ENCODE data around the gene IRX2.

DNA sequence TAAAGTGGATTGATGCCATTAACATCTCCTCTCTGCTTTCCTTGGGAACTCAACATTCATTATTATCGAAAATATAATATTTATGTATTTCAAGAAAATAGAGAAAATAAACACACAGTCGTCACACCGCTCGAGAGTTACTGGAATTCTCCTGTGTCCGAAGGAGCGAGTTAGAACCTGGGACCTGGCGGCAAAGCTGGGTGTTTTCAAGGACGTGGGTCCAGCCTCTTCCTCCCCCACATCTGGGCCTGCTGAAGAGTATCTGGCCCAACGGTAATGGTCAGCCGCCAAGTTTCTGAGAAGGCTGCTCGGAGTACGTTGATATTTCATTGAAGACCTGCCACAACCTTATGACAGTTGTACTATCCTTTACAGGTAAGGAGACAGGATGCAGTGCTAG, 47.9 kb downstream of the IRX2 start:
- TF ChIP-seq RAD21 (conservative IDR thresholded peaks at IDR 0.05), result no peak
- TF ChIP-seq CTCF (IDR thresholded peaks at IDR 0.05; ENCODE audit: poor library complexity, severe bottlenecking), result no peak
- no peak for TF ChIP-seq EP300 (conservative IDR thresholded peaks at IDR 0.05; ENCODE audit: poor library complexity, severe bottlenecking)
- no peak for TF ChIP-seq REST (IDR thresholded peaks at IDR 0.05; ENCODE audit: borderline replicate concordance)
- TF ChIP-seq POLR2AphosphoS5 (IDR thresholded peaks at IDR 0.05), result no peak
- no peak for TF ChIP-seq EZH2 (IDR thresholded peaks at IDR 0.05; ENCODE audit: borderline replicate concordance, insufficient read depth, low read length, poor library complexity, severe bottlenecking)
- TF ChIP-seq SMC3 (conservative IDR thresholded peaks at IDR 0.05; ENCODE audit: poor library complexity), result no peak
- TF ChIP-seq TAF1 (IDR thresholded peaks at IDR 0.05; ENCODE audit: low read depth), result no peak
- no peak for TF ChIP-seq MXI1 (conservative IDR thresholded peaks at IDR 0.05; ENCODE audit: poor library complexity, severe bottlenecking)

Data from neural cell (in vitro differentiated cells).